Measurements from ENCODE around the gene LPCAT1.
"Not testable (repeated sequence)": the region's sequence is repeated elsewhere in the genome, so short reads cannot be mapped to it uniquely, and the experiment has no call there.

Gene LPCAT1

GRCh38 chr5:1508659-1509290, 15.0 kb downstream of the LPCAT1 start:
- H3K4me3 ChIP-seq: no peak overlapping the region
- no peak overlapping the region for H3K27ac ChIP-seq
- DNase-seq (ENCODE audit: low spot score): peak; percentile 67
- no peak for TF ChIP-seq CTCF (IDR thresholded peaks at IDR 0.05)

- Histone ChIP-seq H3K4me3 (no peak overlapping the region), H3K27ac (no peak overlapping the region)
- no peak for TF ChIP-seq CTCF (IDR thresholded peaks at IDR 0.05)
- no peak for DNase-seq (ENCODE audit: low spot score)
Observed at GRCh38 chr5:1507961-1508658, 15.7 kb downstream of the LPCAT1 start.

GRCh38 chr5:1507457-1507856, 16.3 kb downstream of the LPCAT1 start:
- Histone ChIP-seq H3K4me3 (no peak overlapping the region), H3K27ac (no peak overlapping the region)
- TF ChIP-seq CTCF (IDR thresholded peaks at IDR 0.05): no peak
- no peak for DNase-seq (ENCODE audit: low spot score)

GRCh38 chr5:1507014-1507375, 16.8 kb downstream of the LPCAT1 start:
- Histone ChIP-seq H3K4me3 (no peak overlapping the region), H3K27ac (no peak overlapping the region)
- no peak for DNase-seq (ENCODE audit: low spot score)
- no peak for TF ChIP-seq CTCF (IDR thresholded peaks at IDR 0.05)

DNA sequence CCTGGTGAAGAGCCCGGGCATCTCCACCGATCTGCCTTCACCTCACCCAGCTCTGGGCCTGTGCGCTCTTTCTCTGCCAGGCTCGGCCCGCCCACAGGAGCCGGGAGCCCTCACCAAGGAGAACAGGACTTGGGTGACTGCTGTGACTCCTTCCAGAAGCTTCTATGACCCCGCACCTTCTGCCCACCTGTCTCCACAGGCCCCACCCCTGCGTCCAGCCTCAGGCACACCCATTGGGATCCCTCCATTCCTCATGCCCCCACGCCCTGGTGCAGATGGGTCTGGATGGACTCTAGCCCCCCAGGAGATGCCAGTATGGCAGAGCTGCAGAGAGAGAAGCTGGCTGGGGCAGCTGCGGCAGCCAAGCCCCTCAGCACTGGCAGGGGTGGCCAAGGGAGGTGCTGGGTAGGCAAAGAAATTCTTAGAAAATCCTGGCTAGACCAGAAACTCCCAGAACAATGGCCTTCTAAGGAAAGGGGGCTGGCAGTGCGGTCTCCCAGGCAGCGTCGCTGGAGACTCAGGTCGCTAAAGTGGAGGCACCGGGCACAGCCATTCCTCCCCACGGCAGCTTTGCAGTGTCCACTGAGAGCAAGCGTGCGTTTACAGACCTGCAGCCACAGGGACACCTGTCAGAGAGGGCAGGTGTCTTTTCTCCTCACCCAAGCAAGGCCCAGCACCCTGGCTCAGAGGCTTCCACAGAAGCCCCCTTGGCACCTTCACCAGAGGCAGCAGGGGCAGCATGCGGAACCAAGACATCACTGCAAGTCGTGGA, 17.3 kb downstream of the LPCAT1 start:
- no peak for TF ChIP-seq CTCF (IDR thresholded peaks at IDR 0.05)
- DNase-seq (ENCODE audit: low spot score): no peak
- no peak overlapping the region for H3K27ac ChIP-seq
- no peak overlapping the region for H3K4me3 ChIP-seq

DNA sequence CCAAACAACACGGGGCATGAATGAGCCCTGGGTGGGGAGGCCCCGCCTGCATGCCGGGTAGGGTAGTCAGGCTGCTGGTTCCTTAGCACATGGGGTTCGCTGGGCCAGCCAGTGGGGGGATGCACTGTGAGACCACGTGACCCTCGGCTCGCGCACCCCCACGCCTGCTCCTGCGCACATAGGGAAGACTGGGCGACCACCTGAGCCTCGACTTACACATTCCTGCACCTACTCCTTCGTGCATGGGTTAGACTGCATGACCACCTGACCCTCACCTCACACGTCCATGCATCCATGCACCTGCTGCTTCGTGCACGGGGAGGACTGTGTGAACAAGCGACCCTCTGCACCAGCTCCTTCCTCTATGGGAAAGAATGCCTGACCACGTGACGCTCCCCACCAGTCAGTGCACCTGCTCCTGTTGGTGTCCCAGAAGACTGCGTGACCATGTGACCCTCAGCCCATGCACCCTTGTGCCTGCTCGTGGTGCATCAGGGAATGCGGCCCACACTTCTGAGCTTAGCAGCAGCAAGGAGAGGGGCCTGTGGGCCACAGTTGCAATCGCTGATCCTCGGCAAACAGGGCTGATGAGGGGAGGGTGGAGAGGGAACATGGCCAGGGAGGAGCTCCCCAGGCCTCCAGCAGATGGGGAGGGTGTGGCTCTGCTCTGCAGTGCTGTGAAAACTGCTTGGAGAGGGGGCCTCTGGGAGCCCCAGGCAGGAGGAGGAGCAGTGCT, 18.1 kb downstream of the LPCAT1 start:
- no peak for DNase-seq (ENCODE audit: low spot score)
- TF ChIP-seq CTCF (IDR thresholded peaks at IDR 0.05): no peak
- Histone ChIP-seq H3K27ac (no peak overlapping the region), H3K4me3 (no peak overlapping the region)

DNA sequence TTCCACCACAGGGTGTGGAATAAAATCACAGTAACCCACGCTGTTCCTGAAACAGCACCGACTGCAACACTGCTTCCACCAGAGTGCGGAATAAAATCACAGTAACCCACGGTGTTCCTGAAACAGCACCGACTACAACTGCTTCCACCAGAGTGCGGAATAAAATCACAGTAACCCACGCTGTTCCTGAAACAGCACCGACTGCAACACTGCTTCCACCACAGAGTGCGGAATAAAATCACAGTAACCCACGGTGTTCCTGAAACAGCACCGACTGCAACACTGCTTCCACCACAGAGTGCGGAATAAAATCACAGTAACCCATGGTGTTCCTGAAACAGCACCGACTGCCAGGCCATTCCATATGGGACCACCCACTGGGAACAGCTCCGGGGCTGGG, 18.7 kb downstream of the LPCAT1 start:
- H3K4me3 ChIP-seq; H3K27ac ChIP-seq; DNase-seq (ENCODE audit: low spot score): not testable (repeated sequence)

Data from coronary artery (tissue), 2 donors.